ENCODE results near the gene ANKS6. TPM values are rescaled to one million over a fixed set of nuclear protein-coding genes. Genes with fewer than 3 reads are reported as not detected.

Gene ANKS6
- total RNA-seq, 1 experiment from 2014 or later: 46.3 TPM

DNA sequence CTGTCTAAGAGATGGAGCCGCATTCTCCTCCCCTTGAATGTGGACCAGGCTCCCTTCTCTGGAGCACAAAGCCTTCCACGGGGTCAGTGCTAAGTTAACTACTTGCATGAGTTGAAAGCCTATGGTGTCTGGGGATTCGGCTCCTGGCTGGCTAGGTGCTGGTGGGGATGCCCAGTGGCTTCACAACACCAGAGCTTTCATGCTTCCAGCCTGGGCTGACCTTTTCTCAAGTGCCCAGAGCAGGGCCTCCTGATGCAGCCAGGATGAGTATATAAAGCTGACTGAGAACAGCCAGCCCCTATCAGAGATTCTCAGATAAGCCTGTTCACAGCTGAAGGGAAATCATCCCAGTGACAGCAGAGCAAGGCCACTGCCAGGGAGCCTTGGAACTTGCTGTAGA, 22.9 kb upstream of the ANKS6 start:
- no peaks in the 10 kb centered on the region for H3K4me1 ChIP-seq (ENCODE audit: insufficient read depth, low read length)
- no peak for DNase-seq
- H3K56ac ChIP-seq (ENCODE audit: insufficient read length, low read depth, low read length): no peak overlapping the region
- H3K79me2 ChIP-seq (ENCODE audit: insufficient read depth, low read length): no peaks in the 10 kb centered on the region
- no CpG with 5 or more reads among the region's 3 CpGs for WGBS (ENCODE audit: extremely low coverage, insufficient read length, low lambda C conversion rate)
- H3K23ac ChIP-seq (ENCODE audit: insufficient read length, low read depth, low read length): no peak overlapping the region
- no peak overlapping the region for H3K4me2 ChIP-seq (ENCODE audit: insufficient read depth, insufficient read length, low read length)
- H3K18ac ChIP-seq (ENCODE audit: insufficient read length, low read depth, low read length): no peak overlapping the region
- H3K14ac ChIP-seq (ENCODE audit: insufficient read depth, low read length): no peak overlapping the region
- H3K4ac ChIP-seq (ENCODE audit: low read depth, low read length): no peak overlapping the region
- Mint-ChIP-seq H3K4me1 (no peaks in the 10 kb centered on the region), H3K27me3 (ENCODE audit: low read depth) (no peaks in the 10 kb centered on the region), H3K27ac (no peak overlapping the region), H3K9me3 (no peaks in the 10 kb centered on the region; a peak in 3 of 5 replicates), H3K36me3 (ENCODE audit: insufficient read depth in 1 of 3, low read depth in 3 of 3) (peaks cover 10 to 23% (median 19%) of the 10 kb centered on the region in 3 experiments; a peak in 6 of 7 replicates), H3K4me3 (no peak overlapping the region)
- H3K9ac ChIP-seq (ENCODE audit: extremely low read depth, insufficient read length, low read length): no peak overlapping the region
- no peak overlapping the region for H4K5ac ChIP-seq (ENCODE audit: insufficient read length, low read depth, low read length)
- no peak overlapping the region for H2AK5ac ChIP-seq (ENCODE audit: insufficient read length, low read length)
- H3T11ph ChIP-seq (ENCODE audit: low read length): no peak overlapping the region
- no peaks in the 10 kb centered on the region for H3K23me2 ChIP-seq (ENCODE audit: insufficient read length, low read depth, low read length, poor library complexity, severe bottlenecking)
- H2BK5ac ChIP-seq (ENCODE audit: insufficient read length, low read length): no peak overlapping the region
- no peaks in the 10 kb centered on the region for H3K79me1 ChIP-seq (ENCODE audit: insufficient read depth, low read depth, low read length, poor library complexity, severe bottlenecking)
- no peak overlapping the region for H2BK15ac ChIP-seq (ENCODE audit: low read depth, low read length)
- H3K27ac ChIP-seq (ENCODE audit: insufficient read length, low read depth, low read length): no peak overlapping the region
- H2AFZ ChIP-seq (ENCODE audit: low read length): no peak overlapping the region
- H3K9me3 ChIP-seq (ENCODE audit: control insufficient read depth, low read depth, low read length): no peaks in the 10 kb centered on the region
- no peak overlapping the region for H2BK20ac ChIP-seq (ENCODE audit: low read depth, low read length, poor library complexity, severe bottlenecking)
- H2BK120ac ChIP-seq (ENCODE audit: low read depth, low read length, poor library complexity, severe bottlenecking): no peak overlapping the region
- no peaks in the 10 kb centered on the region for H3K27me3 ChIP-seq (ENCODE audit: insufficient read depth, low read length)
- no peak overlapping the region for H4K8ac ChIP-seq (replicated peaks; ENCODE audit: insufficient read length, low read depth, low read length)
- no peak overlapping the region for H4K91ac ChIP-seq (ENCODE audit: insufficient read length, low read depth, low read length)
- H4K20me1 ChIP-seq (ENCODE audit: control insufficient read depth, insufficient read depth, insufficient read length): no peaks in the 10 kb centered on the region
- TF ChIP-seq, protein P1, sequence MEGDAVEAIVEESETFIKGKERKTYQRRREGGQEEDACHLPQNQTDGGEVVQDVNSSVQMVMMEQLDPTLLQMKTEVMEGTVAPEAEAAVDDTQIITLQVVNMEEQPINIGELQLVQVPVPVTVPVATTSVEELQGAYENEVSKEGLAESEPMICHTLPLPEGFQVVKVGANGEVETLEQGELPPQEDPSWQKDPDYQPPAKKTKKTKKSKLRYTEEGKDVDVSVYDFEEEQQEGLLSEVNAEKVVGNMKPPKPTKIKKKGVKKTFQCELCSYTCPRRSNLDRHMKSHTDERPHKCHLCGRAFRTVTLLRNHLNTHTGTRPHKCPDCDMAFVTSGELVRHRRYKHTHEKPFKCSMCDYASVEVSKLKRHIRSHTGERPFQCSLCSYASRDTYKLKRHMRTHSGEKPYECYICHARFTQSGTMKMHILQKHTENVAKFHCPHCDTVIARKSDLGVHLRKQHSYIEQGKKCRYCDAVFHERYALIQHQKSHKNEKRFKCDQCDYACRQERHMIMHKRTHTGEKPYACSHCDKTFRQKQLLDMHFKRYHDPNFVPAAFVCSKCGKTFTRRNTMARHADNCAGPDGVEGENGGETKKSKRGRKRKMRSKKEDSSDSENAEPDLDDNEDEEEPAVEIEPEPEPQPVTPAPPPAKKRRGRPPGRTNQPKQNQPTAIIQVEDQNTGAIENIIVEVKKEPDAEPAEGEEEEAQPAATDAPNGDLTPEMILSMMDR (conservative IDR thresholded peaks at IDR 0.05): no peak
- H2BK12ac ChIP-seq (ENCODE audit: insufficient read length, low read depth, low read length): no peak overlapping the region
